Measurements from ENCODE around the gene PEAK3. TPM values are rescaled to one million over a fixed set of nuclear protein-coding genes. Genes with fewer than 3 reads are reported as not detected.

Gene PEAK3
- total RNA-seq (2014; rRNA removed; shearing (Covaris generic)), result not detected in 2 replicates

- DNase-seq (ENCODE audit: low read depth), result peak; percentile 71
Observed at GRCh38 chr19:2282062-2282861, at the start of gene PEAK3. Gene PEAK3 (minus strand): TSS chr19:2282175. CDS start chr19:2280931, 1,244 bp downstream.

- DNase-seq (ENCODE audit: low read depth), result no peak
Observed at GRCh38 chr19:2330632-2331284, 48.8 kb upstream of the PEAK3 start.

GRCh38 chr19:2330255-2330631 lies 48.3 kb upstream of the PEAK3 start:
- DNase-seq (ENCODE audit: low read depth), result no peak

- DNase-seq (ENCODE audit: low read depth), result no peak
Observed at GRCh38 chr19:2329501-2329916, 47.5 kb upstream of the PEAK3 start.

GRCh38 chr19:2329149-2329478 lies 47.1 kb upstream of the PEAK3 start:
- DNase-seq (ENCODE audit: low read depth), result no peak

- DNase-seq (ENCODE audit: low read depth), result peak; percentile 85
Observed at GRCh38 chr19:2328401-2329148, 46.6 kb upstream of the PEAK3 start, which contains the start of the genes LSM7 and SPPL2B. Gene LSM7 (minus strand): TSS chr19:2328586. CDS start chr19:2328566, 20 bp downstream. Gene SPPL2B (plus strand): TSS chr19:2328684. CDS start chr19:2328710, 26 bp downstream.

GRCh38 chr19:2327773-2328400 lies 45.9 kb upstream of the PEAK3 start:
- peak; percentile 81 for DNase-seq (ENCODE audit: low read depth)

- no peak for DNase-seq (ENCODE audit: low read depth)
Observed at GRCh38 chr19:2326699-2327360, 44.9 kb upstream of the PEAK3 start.

- no peak for DNase-seq (ENCODE audit: low read depth)
Observed at GRCh38 chr19:2325281-2326046, 43.5 kb upstream of the PEAK3 start.

GRCh38 chr19:2324220-2324948 lies 42.4 kb upstream of the PEAK3 start:
- DNase-seq (ENCODE audit: low read depth), result no peak

- no peak for DNase-seq (ENCODE audit: low read depth)
Observed at GRCh38 chr19:2323707-2324106, 41.7 kb upstream of the PEAK3 start.

GRCh38 chr19:2321565-2322283 lies 39.7 kb upstream of the PEAK3 start:
- no peak for DNase-seq (ENCODE audit: low read depth)

GRCh38 chr19:2320939-2321338 lies 39.0 kb upstream of the PEAK3 start:
- no peak for DNase-seq (ENCODE audit: low read depth)

GRCh38 chr19:2320049-2320448 lies 38.1 kb upstream of the PEAK3 start:
- DNase-seq (ENCODE audit: low read depth), result no peak

GRCh38 chr19:2319551-2319950 lies 37.6 kb upstream of the PEAK3 start:
- DNase-seq (ENCODE audit: low read depth), result no peak

GRCh38 chr19:2318923-2319322 lies 36.9 kb upstream of the PEAK3 start:
- DNase-seq (ENCODE audit: low read depth), result no peak

- DNase-seq (ENCODE audit: low read depth), result no peak
Observed at GRCh38 chr19:2317756-2318155, 35.8 kb upstream of the PEAK3 start.

GRCh38 chr19:2317300-2317699 lies 35.3 kb upstream of the PEAK3 start:
- DNase-seq (ENCODE audit: low read depth), result no peak

- peak; percentile 62 for DNase-seq (ENCODE audit: low read depth)
Observed at GRCh38 chr19:2315818-2316353, 33.9 kb upstream of the PEAK3 start.
